ENCODE measurements around the gene PTPN6.

The PTPN6 gene

GRCh38 chr12:7004840-7005239 is 53.7 kb downstream of the PTPN6 start:
- Mint-ChIP-seq H3K9me3 (no peaks in the 10 kb centered on the region), H3K27ac (no peak overlapping the region), H3K36me3 (ENCODE audit: low read depth) (peaks cover 20% of the 10 kb centered on the region), H3K27me3 (ENCODE audit: low read depth) (no peaks in the 10 kb centered on the region), H3K4me3 (no peak overlapping the region), H3K4me1 (no peaks in the 10 kb centered on the region)
- no peak for TF ChIP-seq CTCF (IDR thresholded peaks at IDR 0.05; ENCODE audit: unreplicated experiment in 3 of 3)

GRCh38 chr12:7005311-7005710 is 54.2 kb downstream of the PTPN6 start:
- Mint-ChIP-seq H3K9me3 (no peaks in the 10 kb centered on the region), H3K4me3 (no peak overlapping the region), H3K36me3 (ENCODE audit: low read depth) (peaks cover 24% of the 10 kb centered on the region)

GRCh38 chr12:7006639-7007038 is 55.5 kb downstream of the PTPN6 start:
- H3K4me3 Mint-ChIP-seq: no peak overlapping the region
- peaks cover 25% of the 10 kb centered on the region for H3K36me3 Mint-ChIP-seq (ENCODE audit: low read depth)
- no peaks in the 10 kb centered on the region for H3K27me3 Mint-ChIP-seq (ENCODE audit: low read depth)
- no peaks in the 10 kb centered on the region for H3K9me3 Mint-ChIP-seq
- H3K4me1 Mint-ChIP-seq: no peaks in the 10 kb centered on the region
- no peak for TF ChIP-seq CTCF (IDR thresholded peaks at IDR 0.05; ENCODE audit: unreplicated experiment in 3 of 3)
- H3K27ac Mint-ChIP-seq: no peak overlapping the region

More at GRCh38 chr12:7005311-7005710, 54.2 kb downstream of the PTPN6 start:
- TF ChIP-seq CTCF (IDR thresholded peaks at IDR 0.05; ENCODE audit: unreplicated experiment in 3 of 3): no peak
- no peaks in the 10 kb centered on the region for H3K27me3 Mint-ChIP-seq (ENCODE audit: low read depth)
- H3K4me1 Mint-ChIP-seq: no peaks in the 10 kb centered on the region
- H3K27ac Mint-ChIP-seq: no peak overlapping the region

- Mint-ChIP-seq H3K9me3 (no peaks in the 10 kb centered on the region), H3K4me3 (no peak overlapping the region), H3K27ac (no peak overlapping the region), H3K36me3 (ENCODE audit: low read depth) (peaks cover 32% of the 10 kb centered on the region), H3K27me3 (ENCODE audit: low read depth) (no peaks in the 10 kb centered on the region), H3K4me1 (no peaks in the 10 kb centered on the region)
- no peak for TF ChIP-seq CTCF (IDR thresholded peaks at IDR 0.05; ENCODE audit: unreplicated experiment in 3 of 3)
Observed at GRCh38 chr12:7008864-7009263, 57.7 kb downstream of the PTPN6 start.

GRCh38 chr12:7009512-7009911 is 58.4 kb downstream of the PTPN6 start:
- Mint-ChIP-seq H3K4me1 (no peaks in the 10 kb centered on the region), H3K27ac (no peak overlapping the region), H3K36me3 (ENCODE audit: low read depth) (peaks cover 31% of the 10 kb centered on the region), H3K9me3 (no peaks in the 10 kb centered on the region), H3K27me3 (ENCODE audit: low read depth) (no peaks in the 10 kb centered on the region), H3K4me3 (no peak overlapping the region)
- TF ChIP-seq CTCF (IDR thresholded peaks at IDR 0.05; ENCODE audit: unreplicated experiment in 3 of 3): no peak
